Anterior cingulate cortex (tissue), 58 donors: Measurements from ENCODE around the gene SCAMP3.

Experiments used
- DNase-seq, 58 donors: peaks; one replicate each; lab custom pipeline; 2025; lab: John Stamatoyannopoulos, UW

The SCAMP3 gene

DNA sequence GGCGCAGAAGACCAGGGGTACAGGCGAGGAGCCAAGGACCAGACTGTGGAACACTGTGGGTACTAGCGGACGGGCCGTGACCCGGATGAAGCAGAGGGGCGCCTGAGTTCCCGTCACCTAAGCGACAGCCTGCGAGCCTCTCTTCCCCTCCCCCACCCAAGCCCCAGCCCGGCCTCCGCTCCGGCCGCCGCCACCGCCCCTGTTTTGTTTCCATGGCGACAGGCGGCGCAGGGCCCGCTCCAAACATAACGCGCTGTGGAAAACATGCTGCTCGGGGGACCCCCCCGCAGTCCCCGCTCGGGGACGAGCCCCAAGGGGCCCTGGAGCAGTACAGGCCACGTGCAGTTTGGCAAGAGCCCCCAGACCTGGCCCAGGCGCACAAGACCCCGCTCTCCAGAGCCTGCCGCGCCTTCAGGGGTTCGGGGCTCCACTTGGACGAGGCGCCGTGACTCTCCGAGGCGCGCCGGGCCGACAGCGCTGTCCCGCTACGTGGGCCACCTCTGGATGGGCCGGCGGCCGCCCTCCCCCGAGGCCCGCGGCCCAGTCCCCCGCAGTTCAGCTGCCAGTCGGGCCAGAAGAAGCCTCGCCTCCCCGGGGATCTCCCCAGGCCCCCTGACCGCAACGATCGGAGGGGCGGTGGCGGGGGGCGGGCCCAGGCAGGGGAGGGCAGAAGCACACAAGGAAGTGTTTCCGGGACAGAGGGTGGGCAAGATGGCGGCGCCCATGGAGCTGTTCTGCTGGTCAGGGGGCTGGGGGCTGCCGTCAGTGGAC lies 53.4 kb downstream of the SCAMP3 start, which contains the start of gene MTX1:
Gene MTX1, plus strand, starts transcription at position 155 of the 771 bp plus-strand sequence. Its CDS starts 110 bp downstream, at position 265.
- peak; percentile 35 to 90 (median 80) for DNase-seq

DNA sequence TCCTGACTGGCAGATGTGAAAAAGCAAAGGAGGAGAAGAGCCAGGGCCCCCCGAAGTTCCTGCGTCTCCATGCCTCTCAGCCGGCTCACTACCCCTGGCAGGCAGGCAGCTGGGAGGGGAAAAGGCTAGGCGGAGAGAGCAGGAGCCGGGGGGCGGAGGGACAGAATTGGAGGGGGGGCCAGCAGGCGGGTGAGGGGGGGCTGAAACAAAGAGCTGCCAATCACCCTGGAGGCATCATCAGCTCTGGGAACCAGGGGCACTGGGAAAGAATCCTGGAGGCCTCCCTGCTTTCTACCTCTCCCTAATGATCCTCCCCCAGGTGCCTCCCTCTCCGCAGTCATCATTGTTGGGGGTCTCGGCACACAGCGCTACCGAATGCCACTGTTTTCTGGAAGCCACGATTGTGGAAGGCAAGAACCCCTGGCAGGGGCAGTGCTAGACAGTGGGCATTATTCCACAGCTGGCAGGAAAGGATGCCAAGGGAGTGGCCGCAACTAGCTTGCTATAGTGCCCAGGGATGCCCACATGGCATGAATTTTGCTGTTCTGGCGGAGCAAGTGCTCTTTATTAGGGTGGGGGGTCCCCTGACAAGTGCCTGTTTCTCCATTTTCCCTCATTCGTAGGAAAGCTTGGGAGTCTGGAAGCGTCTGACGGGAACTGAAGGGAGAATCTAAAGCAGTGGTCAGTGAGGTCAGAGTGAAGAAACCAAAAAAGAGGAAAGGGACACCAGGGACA lies 54.2 kb downstream of the SCAMP3 start, which contains the start of gene THBS3:
Gene THBS3, minus strand, starts transcription at position 92 of the 735 bp plus-strand sequence. Its CDS starts 21 bp downstream, at position 71.
- peak in 39 of 58 donors; percentile 24 to 72 (median 46) for DNase-seq

GRCh38 chr1:155206891-155207805 lies 55.0 kb downstream of the SCAMP3 start:
- peak in 55 of 58 donors; percentile 23 to 86 (median 59) for DNase-seq
